Liver (tissue), 9 donors: ENCODE results near the gene LPAR2. TPM values are rescaled to one million over a fixed set of nuclear protein-coding genes. Genes with fewer than 3 reads are reported as not detected.

Source experiments
- DNase-seq: peaks from one replicate; pipeline ENCODE4 v3.0.0-alpha.2; 2017; ENCODE audit warnings: low spot score
- H3K27ac ChIP-seq, 2 donors: one replicate each; pipeline ENCODE4 v1.7.0; 2013; ENCODE audit warnings: inconsistent platforms in 2 of 2, low read length in 2 of 2, control low read depth in 1 of 2, low read depth in 1 of 2, mild to moderate bottlenecking in 1 of 2
- H3K27me3 ChIP-seq, 4 donors: one replicate each; pipeline versions ENCODE4 v1.6.1 to v1.7.0; 2013; ENCODE audit warnings: low read length in 3 of 4, inconsistent platforms in 1 of 4, mild to moderate bottlenecking in 1 of 4, moderate library complexity in 1 of 4; ENCODE audit not compliant: control insufficient read depth in 4 of 4, insufficient read depth in 4 of 4
- H3K36me3 ChIP-seq, 4 donors: one replicate each; pipeline versions ENCODE4 v1.6.1 to v1.7.0; 2013; ENCODE audit warnings: low read length in 3 of 4, mild to moderate bottlenecking in 3 of 4, low read depth in 1 of 4, moderate library complexity in 1 of 4; ENCODE audit not compliant: control insufficient read depth in 4 of 4, insufficient read depth in 3 of 4
- H3K4me1 ChIP-seq, 4 donors: one replicate each; pipeline versions ENCODE4 v1.6.1 to v1.7.0; 2013; ENCODE audit warnings: low read length in 3 of 4, mild to moderate bottlenecking in 3 of 4, moderate library complexity in 1 of 4; ENCODE audit not compliant: control insufficient read depth in 4 of 4, insufficient read depth in 4 of 4
- H3K4me3 ChIP-seq, 3 donors: one replicate each; pipeline versions ENCODE4 v1.6.1 to v1.7.0; 2013; ENCODE audit warnings: low read length in 3 of 3, control low read depth in 1 of 3, low read depth in 1 of 3, mild to moderate bottlenecking in 1 of 3
- H3K9ac ChIP-seq, 2 donors: one replicate each; pipeline ENCODE4 v1.7.0; 2013; ENCODE audit warnings: low read length in 2 of 2, mild to moderate bottlenecking in 2 of 2, moderate library complexity in 2 of 2, control low read depth in 1 of 2, low read depth in 1 of 2
- H3K9me3 ChIP-seq, 4 donors: one replicate each; pipeline versions ENCODE4 v1.6.1 to v1.7.0; 2013; ENCODE audit warnings: low read length in 3 of 4; ENCODE audit not compliant: control insufficient read depth in 4 of 4
- EGR1 ChIP-seq, 2 donors: IDR thresholded peaks; 2 replicates each; pipeline ENCODE4 v1.6.1; 2016 to 2018; ENCODE audit warnings: antibody characterized with exemption in 2 of 2, low read depth in 2 of 2
- FOXA1 ChIP-seq: IDR thresholded peaks from 2 replicates; pipeline ENCODE4 v1.6.1; 2016; ENCODE audit warnings: antibody characterized with exemption
- FOXA2 ChIP-seq: IDR thresholded peaks from 2 replicates; pipeline ENCODE4 v1.6.1; 2016; ENCODE audit warnings: antibody characterized with exemption
- GABPA ChIP-seq, 2 donors: IDR thresholded peaks in 1 of 2; conservative IDR thresholded peaks in 1 of 2; 2 replicates each; pipeline ENCODE4 v1.6.1; 2016; ENCODE audit warnings: antibody characterized with exemption in 2 of 2, mild to moderate bottlenecking in 1 of 2, moderate library complexity in 1 of 2
- HNF4A ChIP-seq, 2 donors: conservative IDR thresholded peaks; 2 replicates each; pipeline ENCODE4 v1.6.1; 2016; ENCODE audit warnings: antibody characterized with exemption in 2 of 2, mild to moderate bottlenecking in 2 of 2
- HNF4G ChIP-seq: IDR thresholded peaks from 2 replicates; pipeline ENCODE4 v1.6.1; 2016; ENCODE audit warnings: antibody characterized with exemption
- JUND ChIP-seq, 2 donors: IDR thresholded peaks; 2 replicates each; pipeline ENCODE4 v1.6.1; 2016; ENCODE audit warnings: antibody characterized with exemption in 2 of 2
- NR2F2 ChIP-seq: IDR thresholded peaks from 2 replicates; pipeline ENCODE4 v1.6.1; 2016; ENCODE audit warnings: antibody characterized with exemption
- RAD21 ChIP-seq, 2 donors: IDR thresholded peaks; 2 replicates each; pipeline ENCODE4 v1.6.1; 2016; ENCODE audit warnings: antibody characterized with exemption in 2 of 2, mild to moderate bottlenecking in 2 of 2
- RXRA ChIP-seq, 2 donors: IDR thresholded peaks; 2 replicates each; pipeline ENCODE4 v1.6.1; 2017 to 2018; ENCODE audit warnings: antibody characterized with exemption in 2 of 2, mild to moderate bottlenecking in 1 of 2
- SP1 ChIP-seq: IDR thresholded peaks from 2 replicates; pipeline ENCODE4 v1.6.1; 2018; ENCODE audit warnings: antibody characterized with exemption, mild to moderate bottlenecking
- TAF1 ChIP-seq: conservative IDR thresholded peaks from 2 replicates; pipeline ENCODE4 v1.6.1; 2016; ENCODE audit warnings: antibody characterized with exemption, mild to moderate bottlenecking
- YY1 ChIP-seq: IDR thresholded peaks from 2 replicates; pipeline ENCODE4 v1.6.1; 2016; ENCODE audit warnings: antibody characterized with exemption, mild to moderate bottlenecking
- WGBS: extraction: QIAGEN DNeasy Blood & Tissue Kit; methylation state at CpG from one replicate; pipeline ENCODE4 v1.1.7; 2013; 5-methylcytosine and 5-hydroxymethylcytosine counted together
- polyA plus RNA-seq, 2 donors: library from polyadenylated mRNA; stranded (reverse) in 1 of 2; unstranded in 1 of 2; fragments of 200-250 nt in 1 of 2; fragments of >200 nt in 1 of 2; fragmentation: Nextera tagmentation in 1 of 2; extraction: Ambion mirVana in 1 of 2; gene quantifications; one replicate each; pipeline versions ENCODE4 v1.2.1 to v1.2.3, GENCODE V29; 2013 to 2015
- total RNA-seq, 2 donors: library from RNA; depleted of rRNA; stranded (reverse); fragments of >200 nt; gene quantifications; one replicate each; pipeline ENCODE4 v1.2.3, GENCODE V29; 2014
- TF ChIP-seq, protein P1 (sequence below): fragments of 150-350 bp; IDR thresholded peaks from 2 replicates; pipeline ENCODE4 v1.5.1; 2017; ENCODE audit warnings: improper control_type of control experiment, low read depth, low read length; ENCODE audit not compliant: missing input control
- TF ChIP-seq, protein P2 (sequence below): IDR thresholded peaks from 2 replicates; pipeline ENCODE4 v1.6.1; 2016; ENCODE audit warnings: antibody characterized with exemption
- TF ChIP-seq, protein P3 (sequence below): IDR thresholded peaks from 2 replicates; pipeline ENCODE4 v1.6.1; 2016; ENCODE audit warnings: antibody characterized with exemption, mild to moderate bottlenecking
- TF ChIP-seq, protein P4 (sequence below): IDR thresholded peaks from 2 replicates; pipeline ENCODE4 v1.6.1; 2016; ENCODE audit warnings: antibody characterized with exemption
- TF ChIP-seq, protein P5 (sequence below): IDR thresholded peaks from 2 replicates; pipeline ENCODE4 v1.6.1; 2016; ENCODE audit warnings: antibody characterized with exemption
- donor health status: healthy.
- donor health status: healthy.
- donor health status: healthy.
- donor health status: healthy.
- donor health status: healthy.

Gene LPAR2
- total and polyA plus RNA-seq, 4 donors: 1.0 to 3.4 (median 1.2) TPM

DNA sequence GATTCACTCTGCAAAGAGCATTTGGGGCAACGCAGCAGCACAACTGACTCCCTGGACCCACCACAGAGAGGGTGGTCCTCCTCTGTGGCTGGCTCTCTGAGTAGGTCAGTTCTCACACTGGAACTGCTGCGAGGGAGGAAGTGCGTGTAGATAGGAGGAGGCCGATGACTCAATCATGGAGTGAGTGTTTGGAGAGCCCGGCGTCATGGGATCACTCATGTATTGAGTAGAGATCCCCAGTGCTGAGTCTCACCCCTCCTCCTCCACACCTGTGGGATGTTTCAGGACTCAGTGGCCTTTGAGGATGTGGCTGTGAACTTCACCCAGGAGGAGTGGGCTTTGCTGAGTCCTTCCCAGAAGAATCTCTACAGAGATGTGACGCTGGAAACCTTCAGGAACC, 49.6 kb upstream of the LPAR2 start (continued):
- TF ChIP-seq, protein P1, sequence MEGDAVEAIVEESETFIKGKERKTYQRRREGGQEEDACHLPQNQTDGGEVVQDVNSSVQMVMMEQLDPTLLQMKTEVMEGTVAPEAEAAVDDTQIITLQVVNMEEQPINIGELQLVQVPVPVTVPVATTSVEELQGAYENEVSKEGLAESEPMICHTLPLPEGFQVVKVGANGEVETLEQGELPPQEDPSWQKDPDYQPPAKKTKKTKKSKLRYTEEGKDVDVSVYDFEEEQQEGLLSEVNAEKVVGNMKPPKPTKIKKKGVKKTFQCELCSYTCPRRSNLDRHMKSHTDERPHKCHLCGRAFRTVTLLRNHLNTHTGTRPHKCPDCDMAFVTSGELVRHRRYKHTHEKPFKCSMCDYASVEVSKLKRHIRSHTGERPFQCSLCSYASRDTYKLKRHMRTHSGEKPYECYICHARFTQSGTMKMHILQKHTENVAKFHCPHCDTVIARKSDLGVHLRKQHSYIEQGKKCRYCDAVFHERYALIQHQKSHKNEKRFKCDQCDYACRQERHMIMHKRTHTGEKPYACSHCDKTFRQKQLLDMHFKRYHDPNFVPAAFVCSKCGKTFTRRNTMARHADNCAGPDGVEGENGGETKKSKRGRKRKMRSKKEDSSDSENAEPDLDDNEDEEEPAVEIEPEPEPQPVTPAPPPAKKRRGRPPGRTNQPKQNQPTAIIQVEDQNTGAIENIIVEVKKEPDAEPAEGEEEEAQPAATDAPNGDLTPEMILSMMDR: no peak
- no peak for TF ChIP-seq RXRA (IDR thresholded peaks at IDR 0.05)
- TF ChIP-seq JUND (IDR thresholded peaks at IDR 0.05): no peak
- TF ChIP-seq TAF1: no peak
- TF ChIP-seq RAD21 (IDR thresholded peaks at IDR 0.05): no peak

DNA sequence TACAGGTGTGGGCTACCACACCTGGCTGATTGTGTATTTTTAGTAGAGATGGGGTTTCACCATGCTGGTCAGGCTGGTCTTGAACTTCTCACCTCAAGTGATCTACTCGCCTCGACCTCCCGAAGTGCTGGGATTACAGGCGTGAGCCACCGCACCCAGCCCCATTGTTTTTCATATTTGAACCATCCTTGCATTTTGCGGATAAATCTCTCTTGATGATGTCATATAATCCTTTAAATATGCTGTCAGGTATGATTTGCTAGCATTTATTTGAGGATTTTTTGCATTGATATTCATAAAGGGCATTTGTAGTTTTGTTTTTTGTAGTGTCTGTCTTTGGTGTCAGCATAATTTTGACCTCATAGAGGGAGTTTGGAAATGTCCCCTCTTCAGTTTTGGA, 46.3 kb upstream of the LPAR2 start:
- Histone ChIP-seq H3K9ac (no peak overlapping the region), H3K36me3 (peaks cover 9 to 34% (median 29%) of the 10 kb centered on the region in 4 donors), H3K27ac (no peak overlapping the region), H3K9me3 (peaks cover 11 to 32% (median 19%) of the 10 kb centered on the region in 4 donors), H3K4me1 (peaks cover 0 to 6% (median 3%) of the 10 kb centered on the region in 4 donors), H3K4me3 (no peak overlapping the region), H3K27me3 (no peaks in the 10 kb centered on the region)
- no peak for DNase-seq
- TF ChIP-seq RXRA (IDR thresholded peaks at IDR 0.05): no peak
- no peak for TF ChIP-seq JUND (IDR thresholded peaks at IDR 0.05)
- no peak for TF ChIP-seq EGR1 (IDR thresholded peaks at IDR 0.05; ENCODE audit: low read depth in 2 of 2)
- TF ChIP-seq HNF4G: no peak
- TF ChIP-seq, protein P2, sequence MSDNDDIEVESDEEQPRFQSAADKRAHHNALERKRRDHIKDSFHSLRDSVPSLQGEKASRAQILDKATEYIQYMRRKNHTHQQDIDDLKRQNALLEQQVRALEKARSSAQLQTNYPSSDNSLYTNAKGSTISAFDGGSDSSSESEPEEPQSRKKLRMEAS: no peak
- TF ChIP-seq, protein P1: no peak
- TF ChIP-seq NR2F2: no peak
- TF ChIP-seq YY1: no peak
- TF ChIP-seq, protein P3, sequence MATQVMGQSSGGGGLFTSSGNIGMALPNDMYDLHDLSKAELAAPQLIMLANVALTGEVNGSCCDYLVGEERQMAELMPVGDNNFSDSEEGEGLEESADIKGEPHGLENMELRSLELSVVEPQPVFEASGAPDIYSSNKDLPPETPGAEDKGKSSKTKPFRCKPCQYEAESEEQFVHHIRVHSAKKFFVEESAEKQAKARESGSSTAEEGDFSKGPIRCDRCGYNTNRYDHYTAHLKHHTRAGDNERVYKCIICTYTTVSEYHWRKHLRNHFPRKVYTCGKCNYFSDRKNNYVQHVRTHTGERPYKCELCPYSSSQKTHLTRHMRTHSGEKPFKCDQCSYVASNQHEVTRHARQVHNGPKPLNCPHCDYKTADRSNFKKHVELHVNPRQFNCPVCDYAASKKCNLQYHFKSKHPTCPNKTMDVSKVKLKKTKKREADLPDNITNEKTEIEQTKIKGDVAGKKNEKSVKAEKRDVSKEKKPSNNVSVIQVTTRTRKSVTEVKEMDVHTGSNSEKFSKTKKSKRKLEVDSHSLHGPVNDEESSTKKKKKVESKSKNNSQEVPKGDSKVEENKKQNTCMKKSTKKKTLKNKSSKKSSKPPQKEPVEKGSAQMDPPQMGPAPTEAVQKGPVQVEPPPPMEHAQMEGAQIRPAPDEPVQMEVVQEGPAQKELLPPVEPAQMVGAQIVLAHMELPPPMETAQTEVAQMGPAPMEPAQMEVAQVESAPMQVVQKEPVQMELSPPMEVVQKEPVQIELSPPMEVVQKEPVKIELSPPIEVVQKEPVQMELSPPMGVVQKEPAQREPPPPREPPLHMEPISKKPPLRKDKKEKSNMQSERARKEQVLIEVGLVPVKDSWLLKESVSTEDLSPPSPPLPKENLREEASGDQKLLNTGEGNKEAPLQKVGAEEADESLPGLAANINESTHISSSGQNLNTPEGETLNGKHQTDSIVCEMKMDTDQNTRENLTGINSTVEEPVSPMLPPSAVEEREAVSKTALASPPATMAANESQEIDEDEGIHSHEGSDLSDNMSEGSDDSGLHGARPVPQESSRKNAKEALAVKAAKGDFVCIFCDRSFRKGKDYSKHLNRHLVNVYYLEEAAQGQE: no peak
- TF ChIP-seq FOXA2: no peak
- TF ChIP-seq TAF1: no peak
- TF ChIP-seq, protein P4, sequence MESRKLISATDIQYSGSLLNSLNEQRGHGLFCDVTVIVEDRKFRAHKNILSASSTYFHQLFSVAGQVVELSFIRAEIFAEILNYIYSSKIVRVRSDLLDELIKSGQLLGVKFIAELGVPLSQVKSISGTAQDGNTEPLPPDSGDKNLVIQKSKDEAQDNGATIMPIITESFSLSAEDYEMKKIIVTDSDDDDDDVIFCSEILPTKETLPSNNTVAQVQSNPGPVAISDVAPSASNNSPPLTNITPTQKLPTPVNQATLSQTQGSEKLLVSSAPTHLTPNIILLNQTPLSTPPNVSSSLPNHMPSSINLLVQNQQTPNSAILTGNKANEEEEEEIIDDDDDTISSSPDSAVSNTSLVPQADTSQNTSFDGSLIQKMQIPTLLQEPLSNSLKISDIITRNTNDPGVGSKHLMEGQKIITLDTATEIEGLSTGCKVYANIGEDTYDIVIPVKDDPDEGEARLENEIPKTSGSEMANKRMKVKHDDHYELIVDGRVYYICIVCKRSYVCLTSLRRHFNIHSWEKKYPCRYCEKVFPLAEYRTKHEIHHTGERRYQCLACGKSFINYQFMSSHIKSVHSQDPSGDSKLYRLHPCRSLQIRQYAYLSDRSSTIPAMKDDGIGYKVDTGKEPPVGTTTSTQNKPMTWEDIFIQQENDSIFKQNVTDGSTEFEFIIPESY: no peak
- no peak for TF ChIP-seq GABPA (IDR thresholded peaks at IDR 0.05 in 1 of 2, conservative IDR thresholded peaks at IDR 0.05 in 1 of 2)
- TF ChIP-seq FOXA1: no peak
- TF ChIP-seq, protein P5, sequence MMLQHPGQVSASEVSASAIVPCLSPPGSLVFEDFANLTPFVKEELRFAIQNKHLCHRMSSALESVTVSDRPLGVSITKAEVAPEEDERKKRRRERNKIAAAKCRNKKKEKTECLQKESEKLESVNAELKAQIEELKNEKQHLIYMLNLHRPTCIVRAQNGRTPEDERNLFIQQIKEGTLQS: no peak
- TF ChIP-seq HNF4A (conservative IDR thresholded peaks at IDR 0.05): no peak
- TF ChIP-seq SP1: no peak
- TF ChIP-seq RAD21 (IDR thresholded peaks at IDR 0.05): no peak
- 98% methylated on average over 6 of the region's 6 CpGs for WGBS
